Small intestine (tissue), 7 donors: ENCODE results near the gene ZNF117. TPM values are rescaled to one million over a fixed set of nuclear protein-coding genes. Genes with fewer than 3 reads are reported as not detected.
A peak's percentile ranks its signal among the peaks of the same experiment; 100 is the strongest.
"Not testable (repeated sequence)": the region's sequence is repeated elsewhere in the genome, so short reads cannot be mapped to it uniquely, and the experiment has no call there.

Experiments
- DNase-seq, 2 donors: peaks; one replicate each; pipeline versions ENCODE4 v3.0.0 to v3.0.0-alpha.2; 2013
- FAIRE-seq: peaks from 2 replicates; lab custom pipeline; 2012; peaks lifted over from hg19 to GRCh38; lab: Jason Lieb, UNC
- H3K27ac ChIP-seq, 3 donors: one replicate each; pipeline ENCODE4 v1.5.1; 2013; ENCODE audit warnings: low read length in 2 of 3, mild to moderate bottlenecking in 2 of 3, control low read depth in 1 of 3, inconsistent platforms in 1 of 3, low read depth in 1 of 3, moderate library complexity in 1 of 3
- H3K27me3 ChIP-seq, 3 donors: one replicate each; pipeline ENCODE4 v1.6.1; 2013; ENCODE audit warnings: low read length in 3 of 3, inconsistent platforms in 1 of 3; ENCODE audit not compliant: control insufficient read depth in 3 of 3, insufficient read depth in 3 of 3
- H3K36me3 ChIP-seq, 3 donors: one replicate each; pipeline ENCODE4 v1.6.1; 2013; ENCODE audit warnings: low read length in 3 of 3, inconsistent platforms in 1 of 3, low read depth in 1 of 3, mild to moderate bottlenecking in 1 of 3, moderate library complexity in 1 of 3; ENCODE audit not compliant: control insufficient read depth in 3 of 3, insufficient read depth in 2 of 3
- H3K4me1 ChIP-seq, 3 donors: one replicate each; pipeline ENCODE4 v1.6.1; 2013; ENCODE audit warnings: low read length in 2 of 3, inconsistent platforms in 1 of 3, low read depth in 1 of 3, mild to moderate bottlenecking in 1 of 3, moderate library complexity in 1 of 3; ENCODE audit not compliant: control insufficient read depth in 3 of 3, insufficient read depth in 2 of 3
- H3K4me3 ChIP-seq, 3 donors: one replicate each; pipeline ENCODE4 v1.5.1; 2013; ENCODE audit warnings: low read length in 3 of 3, control low read depth in 1 of 3, inconsistent platforms in 1 of 3, low read depth in 1 of 3, mild to moderate bottlenecking in 1 of 3, moderate library complexity in 1 of 3
- H3K9me3 ChIP-seq, 2 donors: one replicate each; pipeline ENCODE4 v1.6.1; 2013; ENCODE audit warnings: low read depth in 1 of 2, low read length in 1 of 2; ENCODE audit not compliant: control insufficient read depth in 2 of 2, insufficient read depth in 1 of 2
- WGBS, 3 donors: extraction: QIAGEN DNeasy Blood & Tissue Kit; methylation state at CpG; one replicate each; pipeline ENCODE4 v1.1.7; 2013; 5-methylcytosine and 5-hydroxymethylcytosine counted together
- polyA plus RNA-seq, 4 donors: library from polyadenylated mRNA; stranded (reverse) in 3 of 4; unstranded in 1 of 4; fragments of 200-250 nt in 3 of 4; fragments of 120-200 nt in 1 of 4; gene quantifications; one replicate each; pipeline versions ENCODE4 v1.2.1 to v1.2.3, GENCODE V29; 2013
- donor health status: healthy with polysubstance abuse.
- donor health status: control.
- donor health status: control.
- donor health status: Bipolar disorder and iron deficiency.
- donor health status: healthy.

The ZNF117 gene
- polyA plus RNA-seq, 4 donors, result 0.27 to 19.7 (median 1.3) TPM

GRCh38 chr7:65025023-65025422 is 34.2 kb upstream of the ZNF117 start:
- H3K9me3 ChIP-seq, FAIRE-seq, H3K27ac ChIP-seq, DNase-seq, H3K27me3 ChIP-seq, H3K4me1 ChIP-seq, H3K4me3 ChIP-seq, H3K36me3 ChIP-seq: not testable (repeated sequence)

DNA sequence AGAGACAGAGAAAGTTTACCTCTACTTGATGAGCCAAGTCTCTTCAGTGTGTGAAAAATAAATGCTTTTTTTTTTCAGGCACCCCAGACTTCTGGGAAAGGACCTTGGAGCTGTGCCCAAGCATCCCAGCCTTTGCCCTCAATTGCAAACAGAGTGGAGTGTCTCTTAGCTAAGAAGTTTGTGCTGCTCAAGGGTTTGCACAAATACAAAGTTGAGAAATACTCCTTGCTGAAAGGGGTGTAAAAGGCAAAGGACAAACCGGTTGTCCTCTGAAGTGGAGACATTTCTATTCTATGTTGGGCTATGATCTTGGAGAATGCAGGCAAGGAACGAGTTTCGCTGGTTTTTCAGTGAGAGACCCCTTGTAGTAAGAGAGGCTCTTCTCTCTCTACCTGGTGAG is 30.1 kb upstream of the ZNF117 start:
- H3K27me3 ChIP-seq, result not testable (repeated sequence)

DNA sequence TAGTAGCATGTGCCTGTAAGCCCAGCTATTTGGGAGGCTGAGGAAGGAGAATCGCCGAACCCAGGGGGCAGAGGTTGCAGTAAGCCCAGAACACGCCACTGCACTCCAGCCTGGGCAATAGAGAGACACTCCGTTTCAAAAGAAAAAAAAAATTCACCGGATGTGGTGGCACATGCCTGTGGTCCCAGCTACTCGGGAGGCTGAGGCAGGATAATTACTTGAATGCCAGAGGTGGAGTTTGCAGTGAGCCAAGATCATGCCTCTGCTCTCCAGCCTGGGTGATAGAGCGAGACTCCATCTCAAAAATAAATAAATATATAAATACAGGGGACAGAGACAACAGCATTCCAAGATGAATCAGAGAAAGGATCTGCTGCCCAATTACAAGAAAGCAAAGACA is 19.0 kb upstream of the ZNF117 start:
- not testable (repeated sequence) for DNase-seq, H3K27me3 ChIP-seq, H3K27ac ChIP-seq, H3K4me1 ChIP-seq, FAIRE-seq, H3K4me3 ChIP-seq, H3K36me3 ChIP-seq, H3K9me3 ChIP-seq
- 86 to 91% (median 88%) methylated on average over 7 of the region's 7 CpGs for WGBS, 3 donors

More for the DNA sequence above, 30.1 kb upstream of the ZNF117 start:
- not testable (repeated sequence) for FAIRE-seq, H3K27ac ChIP-seq, H3K9me3 ChIP-seq, H3K4me1 ChIP-seq, H3K4me3 ChIP-seq, H3K36me3 ChIP-seq
- peak in 1 of 2 donors; percentile 63 for DNase-seq
- 27 to 56% methylated on average over 2 of the region's 3 CpGs; no CpG with 5 or more reads in 1 of the 3 donors for WGBS, 3 donors

DNA sequence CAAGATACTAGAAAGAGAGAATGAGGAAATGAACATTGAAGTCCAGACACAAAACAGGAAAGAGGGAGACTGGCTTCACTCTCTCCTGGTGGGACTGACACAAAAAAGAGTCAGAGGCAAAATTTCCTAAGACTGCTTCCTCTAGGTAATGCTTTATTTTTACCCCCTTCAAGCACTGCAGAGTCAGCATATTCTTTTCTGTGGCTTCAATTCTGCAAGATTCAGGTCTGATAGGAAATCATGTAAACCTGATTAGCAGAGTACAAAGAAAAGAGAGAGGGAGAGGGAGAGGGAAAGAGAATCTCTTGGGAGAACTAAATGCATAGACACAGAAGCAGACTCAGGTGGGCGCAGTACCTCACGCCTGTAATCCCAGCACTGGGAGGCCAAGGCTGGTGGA is 18.6 kb upstream of the ZNF117 start:
- DNase-seq, H3K36me3 ChIP-seq, H3K27me3 ChIP-seq, H3K4me1 ChIP-seq, H3K27ac ChIP-seq, FAIRE-seq, H3K9me3 ChIP-seq, H3K4me3 ChIP-seq: not testable (repeated sequence)
- WGBS, 3 donors, result 90 to 100% (median 94%) methylated on average over 2 of the region's 2 CpGs

DNA sequence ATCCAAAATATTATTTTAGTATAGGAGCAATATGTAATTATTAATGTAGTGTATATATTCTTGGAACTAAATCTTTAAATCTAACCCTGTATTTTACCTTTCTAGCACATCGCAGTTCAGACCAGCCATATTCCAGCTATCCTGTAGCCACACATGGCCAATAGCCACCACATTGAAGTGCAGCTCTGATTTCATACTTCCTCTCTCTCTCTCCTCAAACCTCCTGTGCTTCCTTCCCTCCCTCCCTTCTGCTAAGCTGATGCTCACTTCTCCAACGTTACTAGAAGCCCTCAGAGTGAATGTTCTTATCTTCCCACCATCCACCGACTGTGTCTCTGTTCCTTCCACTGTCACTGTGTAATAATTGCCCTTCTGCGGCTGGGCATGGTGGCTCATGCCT is 16.2 kb upstream of the ZNF117 start:
- WGBS, 3 donors, result 71 to 80% (median 73%) methylated on average over 4 of the region's 4 CpGs
- not testable (repeated sequence) for DNase-seq, H3K27me3 ChIP-seq, H3K4me1 ChIP-seq, H3K4me3 ChIP-seq, H3K36me3 ChIP-seq, FAIRE-seq
- peak overlapping the region in 1 of 3 donors; percentile 82 for H3K27ac ChIP-seq
- H3K9me3 ChIP-seq, result peaks cover 0 to 13% of the 10 kb centered on the region in 2 donors

- Histone ChIP-seq H3K4me1 (peaks cover 0 to 2% (median 0%) of the 10 kb centered on the region in 3 donors), H3K36me3 (peaks cover 0 to 13% (median 0%) of the 10 kb centered on the region in 3 donors), H3K9me3 (peaks cover 0 to 17% of the 10 kb centered on the region in 2 donors), H3K4me3 (peak within 1 kb of the TSS; percentile 76 to 98 (median 83)), H3K27ac (peak within 1 kb of the TSS; percentile 58 to 99 (median 82)), H3K27me3 (no peaks in the 10 kb centered on the region)
- WGBS, 3 donors, result 1% methylated on average over 30 to 33 of the region's 33 CpGs
- DNase-seq (peak; percentile 95 to 99), FAIRE-seq (no peak)
Observed at GRCh38 chr7:65006094-65006992, 15.5 kb upstream of the ZNF117 start, which contains the start of gene ERV3-1. Gene ERV3-1, minus strand, starts transcription at chr7:65006687. Its CDS starts 13,661 bp downstream, at chr7:64993026.

GRCh38 chr7:65004575-65004974 is 13.7 kb upstream of the ZNF117 start:
- Histone ChIP-seq H3K9me3 (peaks cover 0 to 31% of the 10 kb centered on the region in 2 donors), H3K4me1 (peaks cover 0 to 2% (median 0%) of the 10 kb centered on the region in 3 donors), H3K27me3 (no peaks in the 10 kb centered on the region), H3K36me3 (peaks cover 0 to 13% (median 0%) of the 10 kb centered on the region in 3 donors), H3K4me3 (peak overlapping the region in 1 of 3 donors; percentile 83), H3K27ac (peak overlapping the region in 1 of 3 donors; percentile 4)
- 77 to 81% (median 79%) methylated on average over 1 of the region's 1 CpG for WGBS, 3 donors
- no peak for DNase-seq
- FAIRE-seq, result no peak

- no peak for FAIRE-seq
- no peak overlapping the region for H3K4me3 ChIP-seq
Observed at GRCh38 chr7:65002972-65003585, 12.2 kb upstream of the ZNF117 start.

More at GRCh38 chr7:65002972-65003585, 12.2 kb upstream of the ZNF117 start:
- peak overlapping the region in 1 of 3 donors; percentile 39 for H3K27ac ChIP-seq
- peaks cover 0 to 2% (median 0%) of the 10 kb centered on the region in 3 donors for H3K4me1 ChIP-seq
- H3K9me3 ChIP-seq, result peaks cover 0 to 46% of the 10 kb centered on the region in 2 donors
- no peaks in the 10 kb centered on the region for H3K27me3 ChIP-seq
- H3K36me3 ChIP-seq, result peaks cover 0 to 22% (median 0%) of the 10 kb centered on the region in 3 donors
- no peak for DNase-seq
- WGBS, 3 donors, result 97 to 100% (median 98%) methylated on average over 2 of the region's 2 CpGs
